Psoas muscle (tissue), 8 donors: Measurements from ENCODE around the gene WSB2. TPM values are rescaled to one million over a fixed set of nuclear protein-coding genes. Genes with fewer than 3 reads are reported as not detected.
"Not testable (repeated sequence)": the region's sequence is repeated elsewhere in the genome, so short reads cannot be mapped to it uniquely, and the experiment has no call there.

Source experiments
- ATAC-seq, 4 donors: fragments of 200-7000 bp; cut with Tn5 transposase; one replicate each; pipeline ENCODE4 v1.9.1; 2020; ENCODE audit warnings: moderate library complexity in 3 of 4, mild to moderate bottlenecking in 2 of 4
- DNase-seq, 2 donors: peaks; one replicate each; pipeline ENCODE4 v3.0.0-alpha.2; 2020
- H3K27ac ChIP-seq: fragments of 200-600 bp; one replicate; pipeline ENCODE4 v1.8.0; 2022
- H3K27me3 ChIP-seq, 3 donors: fragments of 200-600 bp in 1 of 3; one replicate each; pipeline versions ENCODE4 v1.6.1 to v1.8.0; 2013 to 2022; ENCODE audit warnings: low read length in 2 of 3, mild to moderate bottlenecking in 2 of 3, moderate library complexity in 1 of 3; ENCODE audit not compliant: insufficient read depth in 3 of 3
- H3K36me3 ChIP-seq, 2 donors: fragments of 200-600 bp in 1 of 2; one replicate each; pipeline versions ENCODE4 v1.6.1 to v1.8.0; 2013 to 2022; ENCODE audit warnings: low read depth in 1 of 2, mild to moderate bottlenecking in 1 of 2, moderate library complexity in 1 of 2; ENCODE audit not compliant: insufficient read depth in 1 of 2
- H3K4me1 ChIP-seq: fragments of 200-600 bp; one replicate; pipeline ENCODE4 v1.8.0; 2022
- H3K4me3 ChIP-seq: fragments of 200-600 bp; one replicate; pipeline ENCODE4 v1.8.0; 2022; ENCODE audit warnings: mild to moderate bottlenecking
- H3K9me3 ChIP-seq: fragments of 200-600 bp; one replicate; pipeline ENCODE4 v1.8.0; 2022
- CTCF ChIP-seq: fragments of 200-600 bp; IDR thresholded peaks from one replicate; pipeline ENCODE4 v1.8.0; 2022; ENCODE audit warnings: antibody characterized with exemption
- WGBS, 3 donors: extraction: QIAGEN DNeasy Blood & Tissue Kit; methylation state at CpG; one replicate each; pipeline versions ENCODE4 v1.1.6 to v1.1.7; 2013; 5-methylcytosine and 5-hydroxymethylcytosine counted together
- intact Hi-C, 2 donors: fragments of 100-400 bp; cut with DNase I; formaldehyde crosslinking; loops; one replicate each; pipeline versions ENCODE4 v1.11.0 to v1.14.2; 2022
- polyA plus RNA-seq, 3 donors: library from polyadenylated mRNA; stranded (reverse); fragments of 200-250 nt; gene quantifications; one replicate each; pipeline ENCODE4 v1.2.3, GENCODE V29; 2013
- total RNA-seq, 4 donors: library from RNA; stranded (reverse); fragmentation: NEBNext Ultra II Directional in 2 of 4; extraction: Animal tissue kit (Norgen Biotek cat#: 25700) in 2 of 4; gene quantifications; one replicate each; pipeline versions ENCODE4 v1.2.1 to v1.2.4, GENCODE V29; 2021 to 2023
- donor health status: healthy with polysubstance abuse.
- donor health status: DM: no; HTN: no; CAD: no; lungs with moderate emphysema.
- donor health status: Bipolar disorder and iron deficiency.
- donor health status: healthy.
- donor health status: DM: yes; HTN: yes; CAD: no.
- donor health status: DM: no; HTN: no; CAD: no.
- donor health status: DM: no; HTN: no; CAD: no.
- donor health status: DM: yes; HTN: yes; CAD: no.

Gene WSB2
- total and polyA plus RNA-seq, 7 donors: 63.8 to 113 (median 84.3) TPM

GRCh38 chr12:118032188-118032587 is 28.8 kb downstream of the WSB2 start:
- intact Hi-C loops: loop anchor here (5.0 to 10.0 kb wide), 2 partner anchors 155 to 157 kb away; no protein-coding TSS in a partner anchor
- TF ChIP-seq CTCF: no peak
- DNase-seq: no peak

GRCh38 chr12:118029166-118029565 is 31.8 kb downstream of the WSB2 start:
- 96 to 98% (median 97%) methylated on average over 5 of the region's 5 CpGs for WGBS, 3 donors
- H3K9me3 ChIP-seq: no peaks in the 10 kb centered on the region
- H3K4me1 ChIP-seq: no peaks in the 10 kb centered on the region
- no peak for TF ChIP-seq CTCF
- no peak overlapping the region for H3K27ac ChIP-seq
- peaks cover 12 to 94% of the 10 kb centered on the region in 2 donors for H3K36me3 ChIP-seq
- intact Hi-C loops: no loop called here
- ATAC-seq: no peak
- DNase-seq: no peak
- no peak overlapping the region for H3K4me3 ChIP-seq
- no peaks in the 10 kb centered on the region for H3K27me3 ChIP-seq

More at GRCh38 chr12:118032188-118032587, 28.8 kb downstream of the WSB2 start:
- Histone ChIP-seq H3K27me3 (no peaks in the 10 kb centered on the region), H3K4me3 (no peak overlapping the region), H3K4me1 (no peaks in the 10 kb centered on the region), H3K27ac (no peak overlapping the region), H3K36me3 (peaks cover 13 to 97% of the 10 kb centered on the region in 2 donors), H3K9me3 (no peaks in the 10 kb centered on the region)
- ATAC-seq: no peak
- 92 to 95% (median 92%) methylated on average over 7 of the region's 7 CpGs for WGBS, 3 donors

GRCh38 chr12:118025168-118025567 is 35.8 kb downstream of the WSB2 start:
- no peak for TF ChIP-seq CTCF
- Histone ChIP-seq H3K27ac (no peak overlapping the region), H3K9me3 (no peaks in the 10 kb centered on the region), H3K27me3 (no peaks in the 10 kb centered on the region), H3K4me1 (no peaks in the 10 kb centered on the region), H3K4me3 (no peak overlapping the region), H3K36me3 (peaks cover 3 to 86% of the 10 kb centered on the region in 2 donors)
- WGBS, 3 donors: 41 to 70% (median 53%) methylated on average over 4 of the region's 4 CpGs
- no peak for ATAC-seq
- intact Hi-C loops: no loop called here
- no peak for DNase-seq

- DNase-seq: no peak
- no peaks in the 10 kb centered on the region for H3K4me1 ChIP-seq
- no peak overlapping the region for H3K4me3 ChIP-seq
- 63 to 88% (median 84%) methylated on average over 9 of the region's 9 CpGs for WGBS, 3 donors
- no peak overlapping the region for H3K27ac ChIP-seq
- no peaks in the 10 kb centered on the region for H3K27me3 ChIP-seq
- no peak for TF ChIP-seq CTCF
- H3K36me3 ChIP-seq: peaks cover 3 to 86% of the 10 kb centered on the region in 2 donors
- no peak for ATAC-seq
- intact Hi-C loops: no loop called here
- H3K9me3 ChIP-seq: no peaks in the 10 kb centered on the region
These were observed 37.6 kb downstream of the WSB2 start for GRCh38 chr12:118023301-118023860.

GRCh38 chr12:118022728-118023109 is 38.3 kb downstream of the WSB2 start:
- Histone ChIP-seq H3K9me3 (no peaks in the 10 kb centered on the region), H3K27ac (no peak overlapping the region), H3K4me3 (no peak overlapping the region), H3K36me3 (peaks cover 3 to 85% of the 10 kb centered on the region in 2 donors), H3K4me1 (no peaks in the 10 kb centered on the region), H3K27me3 (no peaks in the 10 kb centered on the region)
- 90 to 91% (median 91%) methylated on average over 3 of the region's 3 CpGs for WGBS, 3 donors
- DNase-seq (no peak), ATAC-seq (no peak)
- intact Hi-C loops: no loop called here
- TF ChIP-seq CTCF: no peak

GRCh38 chr12:118022097-118022727 is 38.8 kb downstream of the WSB2 start:
- intact Hi-C loops, H3K4me1 ChIP-seq, H3K27ac ChIP-seq, H3K9me3 ChIP-seq, ATAC-seq, H3K27me3 ChIP-seq, H3K4me3 ChIP-seq, DNase-seq: not testable (repeated sequence)
- H3K36me3 ChIP-seq: peaks cover 3 to 80% of the 10 kb centered on the region in 2 donors
- WGBS, 3 donors: 86 to 95% (median 87%) methylated on average over 13 of the region's 13 CpGs
